Measurements from ENCODE around the gene CD27. TPM values are rescaled to one million over a fixed set of nuclear protein-coding genes. Genes with fewer than 3 reads are reported as not detected.
"Not testable (repeated sequence)": the region's sequence is repeated elsewhere in the genome, so short reads cannot be mapped to it uniquely, and the experiment has no call there.

The CD27 gene
- total RNA-seq, 1 donor from 2014 or later = 0.40 TPM

DNA sequence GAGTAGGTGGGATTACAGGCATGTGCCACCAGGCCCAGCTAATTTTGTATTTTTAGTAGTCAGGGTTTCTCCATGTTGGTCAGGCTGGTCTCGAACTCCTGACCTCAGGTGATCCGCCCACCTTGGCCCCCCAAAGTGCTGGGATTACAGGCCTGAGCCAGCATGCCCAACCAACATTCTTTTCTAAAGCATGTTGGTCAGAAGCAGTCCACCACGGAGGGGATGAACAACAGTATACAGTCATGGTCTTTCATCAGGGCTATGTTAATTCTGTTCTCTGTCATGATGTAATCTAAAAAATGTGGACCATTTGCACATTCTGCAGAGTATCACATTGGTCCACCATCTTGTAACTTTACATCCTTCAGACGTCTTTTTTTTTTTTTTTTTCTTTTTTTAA, 44.7 kb downstream of the CD27 start:
- no peak for ATAC-seq

DNA sequence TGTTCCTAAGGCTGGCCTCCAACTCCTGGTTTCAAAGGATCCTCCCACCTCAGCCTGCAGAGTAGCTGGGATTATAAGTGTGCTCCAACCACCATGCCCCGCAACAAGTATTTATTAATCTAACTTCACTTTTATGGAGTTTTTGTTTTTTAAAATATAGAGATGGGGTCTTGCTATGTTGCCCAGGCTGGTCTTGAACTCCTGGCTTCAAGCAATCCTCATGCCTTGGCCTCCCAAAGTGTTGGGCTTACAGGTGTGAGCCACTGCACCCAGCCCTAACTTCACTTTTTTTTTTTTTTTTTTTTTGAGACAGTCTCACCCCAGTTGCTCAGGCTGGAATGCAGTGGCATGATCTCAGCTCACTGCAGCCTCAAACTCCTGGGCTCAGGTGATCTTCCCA, 45.9 kb downstream of the CD27 start:
- not testable (repeated sequence) for ATAC-seq

DNA sequence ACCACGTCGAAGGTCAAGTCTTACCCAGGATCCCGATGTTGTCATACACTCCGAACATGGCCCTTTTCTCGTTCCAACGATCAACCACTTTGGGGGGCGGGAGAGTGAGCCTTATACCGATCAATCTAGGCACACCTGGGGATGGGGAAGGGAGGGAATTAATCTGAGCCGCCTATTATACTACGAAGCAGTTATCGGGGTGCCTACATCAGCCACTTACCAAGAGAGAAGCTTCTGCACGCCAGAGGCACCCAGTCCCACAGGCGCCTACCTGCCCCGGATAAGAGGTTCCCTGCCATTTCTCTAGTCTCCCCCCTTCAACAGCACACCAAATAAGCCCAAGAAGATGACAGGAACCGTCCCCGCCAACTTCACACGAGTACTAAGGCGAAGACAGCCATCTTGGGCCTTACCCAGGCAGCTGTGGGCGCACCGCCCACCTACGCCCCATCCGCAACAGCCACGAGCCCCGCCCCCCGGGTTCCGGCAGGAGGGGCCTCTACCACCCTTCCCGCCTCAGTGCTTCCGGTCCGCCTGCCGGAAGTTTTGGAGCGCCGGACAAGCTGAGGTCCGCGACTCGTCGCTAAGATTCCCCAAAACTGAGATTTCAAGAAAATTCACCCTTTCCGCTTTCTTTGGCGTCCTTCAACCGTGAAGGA, 48.2 kb downstream of the CD27 start, which contains the start of gene MRPL51:
Gene MRPL51 (minus strand): TSS at position 425 of the 659 bp plus-strand sequence. CDS start 126 bp downstream, at position 299.
- peak; percentile 95 for ATAC-seq

DNA sequence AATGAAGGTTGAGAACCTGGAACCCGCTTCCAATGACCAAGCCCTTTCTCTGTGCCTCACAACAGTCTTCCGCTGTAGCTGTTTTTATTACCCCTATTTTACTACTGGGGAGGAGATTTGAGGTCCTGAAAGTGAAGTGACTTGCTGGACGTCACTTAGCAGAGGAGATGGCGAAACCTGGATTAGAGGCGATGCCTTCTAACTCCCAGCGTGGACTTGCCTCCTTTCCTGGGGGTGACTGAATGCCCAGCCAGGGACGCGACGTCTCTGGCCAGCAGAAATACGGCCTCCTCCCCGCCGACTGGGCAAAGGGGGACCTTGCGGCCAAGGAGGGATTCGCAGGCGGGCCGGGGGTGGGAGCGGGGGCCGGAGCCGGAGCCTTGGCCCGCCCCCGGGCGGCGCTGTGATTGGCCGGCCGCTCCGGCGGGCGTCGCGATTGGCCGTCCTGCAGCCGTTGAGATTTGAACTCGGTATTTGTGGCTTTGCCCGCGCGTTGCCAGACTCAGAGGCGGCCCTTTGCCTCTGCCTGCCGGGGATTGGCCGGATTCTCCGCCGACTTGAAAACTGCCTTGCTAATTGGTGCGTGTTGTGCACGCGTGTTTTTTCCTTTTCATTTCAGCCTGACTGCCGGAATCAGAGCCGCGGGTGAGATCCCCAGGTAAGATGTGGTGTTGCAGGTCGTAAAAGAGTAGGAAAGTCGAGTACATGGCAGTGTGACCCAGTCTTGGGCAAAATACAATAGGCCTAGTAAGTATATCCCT, 48.9 kb downstream of the CD27 start, which contains the start of gene NCAPD2:
Gene NCAPD2 (plus strand): TSS at position 606 of the 761 bp plus-strand sequence. CDS start 997 bp downstream, outside the sequence.
- ATAC-seq = peak; percentile 95

DNA sequence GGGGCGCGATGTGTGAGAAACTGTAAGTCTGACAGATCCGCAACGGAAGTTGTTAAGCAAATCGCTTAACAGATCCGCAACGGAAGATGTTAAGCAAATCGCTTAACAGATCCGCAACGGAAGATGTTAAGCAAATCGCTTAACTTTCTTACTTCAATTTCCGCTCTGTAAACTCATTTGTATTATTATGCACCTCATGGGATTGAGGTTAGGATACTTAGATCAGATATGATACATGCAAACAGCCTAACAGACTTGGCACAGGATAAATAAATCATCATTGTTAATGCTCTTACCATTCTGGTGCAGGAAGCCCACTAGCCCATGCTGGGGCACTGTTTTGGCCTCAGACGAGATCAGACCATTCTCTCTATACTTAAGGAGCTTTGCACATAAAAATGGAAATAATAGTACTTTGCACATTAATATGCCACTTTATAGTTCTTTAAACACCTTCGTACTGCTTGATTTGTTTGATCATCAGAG, 49.5 kb downstream of the CD27 start:
- ATAC-seq = no peak

DNA sequence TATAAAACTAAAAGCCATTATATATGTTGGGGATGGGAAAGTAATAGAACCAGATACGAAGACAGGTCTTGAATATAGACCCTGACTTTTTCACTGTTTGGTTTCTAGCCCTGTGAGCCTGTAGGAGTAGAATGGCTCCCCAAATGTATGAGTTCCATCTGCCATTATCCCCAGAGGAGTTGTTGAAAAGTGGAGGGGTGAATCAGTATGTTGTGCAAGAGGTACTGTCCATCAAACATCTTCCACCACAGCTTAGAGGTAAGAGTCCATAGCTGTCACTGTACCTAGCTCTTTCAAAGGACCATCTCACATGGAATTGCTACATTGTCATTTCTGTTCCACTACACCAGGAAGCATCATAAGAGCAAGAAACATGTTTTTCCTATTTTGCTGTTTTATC, 50.2 kb downstream of the CD27 start:
- no peak for ATAC-seq

DNA sequence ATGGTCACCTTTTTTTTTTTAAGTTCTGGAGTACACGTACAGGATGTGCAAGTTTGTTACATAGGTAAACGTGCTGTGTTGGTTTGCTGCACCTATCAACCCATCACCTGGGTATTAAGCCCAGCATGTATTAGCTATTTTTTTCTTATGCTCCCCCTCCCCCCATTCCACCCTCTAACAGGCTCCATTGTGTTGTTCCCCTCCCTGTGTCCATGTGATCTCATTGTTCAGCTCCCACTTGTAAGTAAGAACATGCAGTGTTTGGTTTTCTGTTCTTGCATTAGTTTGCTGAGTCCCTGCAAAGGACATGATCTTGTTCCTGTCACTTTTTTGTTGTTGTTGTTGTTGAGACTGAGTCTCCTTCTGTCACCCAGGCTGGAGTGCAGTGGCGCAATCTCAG, 52.5 kb downstream of the CD27 start:
- ATAC-seq = not testable (repeated sequence)

DNA sequence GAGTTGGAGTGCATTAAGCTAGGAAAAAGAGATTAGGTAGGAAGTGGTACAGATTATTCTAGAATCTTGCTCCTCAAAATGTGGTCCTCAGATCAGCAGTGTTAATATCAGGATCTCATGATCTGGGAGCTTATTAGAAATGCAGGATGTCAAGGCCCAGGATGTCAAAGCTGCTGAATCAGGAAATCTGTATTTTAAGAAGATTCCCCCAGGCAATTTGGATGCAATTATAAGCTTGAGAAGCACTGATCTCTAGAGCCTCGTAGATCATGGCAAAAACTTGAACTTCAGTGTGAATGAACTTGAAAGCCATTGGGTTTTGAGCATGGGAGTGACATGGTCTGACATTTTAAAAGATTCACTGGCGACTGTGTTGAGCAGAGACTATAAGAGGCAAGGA, 55.7 kb downstream of the CD27 start:
- no peak for ATAC-seq

Other genes starting within 250 kb of the CD27 start
- 597 TPM for gene CD9, start 244.6 kb upstream of the CD27 start, total RNA-seq
- gene PLEKHG6, start 134.3 kb upstream of the CD27 start, total RNA-seq = 21.1 TPM
- 99.3 TPM for gene TNFRSF1A, start 102.9 kb upstream of the CD27 start, total RNA-seq
- gene SCNN1A, start 69.4 kb upstream of the CD27 start, total RNA-seq = 142 TPM
- gene LTBR, start 60.8 kb upstream of the CD27 start, total RNA-seq = 84.2 TPM
- 11.4 TPM for gene TAPBPL, start 7.1 kb downstream of the CD27 start, total RNA-seq
- 1.6 TPM for gene VAMP1, start 25.7 kb downstream of the CD27 start, total RNA-seq
- 180 TPM for gene MRPL51, start 48.3 kb downstream of the CD27 start, total RNA-seq
- gene NCAPD2, start 49.1 kb downstream of the CD27 start, total RNA-seq = 37.4 TPM
- 3,825 TPM for gene GAPDH, start 89.6 kb downstream of the CD27 start, total RNA-seq
- gene IFFO1, start 111.1 kb downstream of the CD27 start, total RNA-seq = 1.2 TPM
- 30.6 TPM for gene NOP2, start 123.3 kb downstream of the CD27 start, total RNA-seq
- 119 TPM for gene CHD4, start 162.4 kb downstream of the CD27 start, total RNA-seq
- gene LPAR5, start 191.0 kb downstream of the CD27 start, total RNA-seq = 18.9 TPM
- gene ACRBP, start 202.5 kb downstream of the CD27 start, total RNA-seq = 0.56 TPM
- gene ING4, start 218.2 kb downstream of the CD27 start, total RNA-seq = 15.4 TPM
- 22.8 TPM for gene ZNF384, start 244.4 kb downstream of the CD27 start, total RNA-seq